Stimulated activated memory B cell treated with anti-CD40 and anti-IgM and Interleukin-4, amounts not matched to agents 10 μg/mL and 1 μg/mL and 100 μg/mL, for 72 hours (primary cell): ENCODE measurements around the gene SLC35E3.
A peak's percentile ranks its signal among the peaks of the same experiment; 100 is the strongest.

ENCODE experiments used
- ATAC-seq: fragments of 150-1000 bp; cut with Tn5 transposase; 2 replicates; pipeline ENCODE4 v1.10.0; 2021
- H3K27ac Mint-ChIP-seq: one replicate; pipeline ENCODE4 v1.8.0; 2022; ENCODE audit warnings: mild to moderate bottlenecking, mixed read lengths
- H3K27me3 Mint-ChIP-seq: one replicate; pipeline ENCODE4 v1.8.0; 2022; ENCODE audit warnings: mixed read lengths
- H3K36me3 Mint-ChIP-seq: one replicate; pipeline ENCODE4 v1.8.0; 2022; ENCODE audit warnings: mixed read lengths
- H3K4me1 Mint-ChIP-seq: one replicate; pipeline ENCODE4 v1.8.0; 2022; ENCODE audit warnings: mixed read lengths
- H3K4me3 Mint-ChIP-seq: one replicate; pipeline ENCODE4 v1.8.0; 2022; ENCODE audit warnings: mild to moderate bottlenecking, moderate library complexity, mixed read lengths
- H3K9me3 Mint-ChIP-seq: one replicate; pipeline ENCODE4 v1.8.0; 2022; ENCODE audit warnings: mixed read lengths

Gene SLC35E3

GRCh38 chr12:68745904-68746571 lies at the start of gene SLC35E3:
Gene SLC35E3, plus strand, starts transcription at chr12:68746176. Its CDS starts 202 bp downstream, at chr12:68746378.
- Mint-ChIP-seq H3K4me3 (peak within 1 kb of the TSS; percentile 92), H3K27ac (peak within 1 kb of the TSS; percentile 91), H3K9me3 (no peaks in the 10 kb centered on the region), H3K36me3 (peaks cover 20% of the 10 kb centered on the region), H3K27me3 (no peaks in the 10 kb centered on the region), H3K4me1 (peaks cover 36% of the 10 kb centered on the region)
- peak; percentile 98 for ATAC-seq

- Mint-ChIP-seq H3K4me1 (no peaks in the 10 kb centered on the region), H3K27ac (no peak overlapping the region), H3K4me3 (no peak overlapping the region), H3K36me3 (peaks cover 49% of the 10 kb centered on the region), H3K27me3 (no peaks in the 10 kb centered on the region), H3K9me3 (no peaks in the 10 kb centered on the region)
- no peak for ATAC-seq
Observed at GRCh38 chr12:68699486-68699885, 46.5 kb upstream of the SLC35E3 start.

- Mint-ChIP-seq H3K4me3 (no peak overlapping the region), H3K4me1 (no peaks in the 10 kb centered on the region), H3K27ac (no peak overlapping the region), H3K27me3 (no peaks in the 10 kb centered on the region), H3K9me3 (no peaks in the 10 kb centered on the region), H3K36me3 (peaks cover 33% of the 10 kb centered on the region)
- no peak for ATAC-seq
Observed at GRCh38 chr12:68727776-68728175, 18.2 kb upstream of the SLC35E3 start.

- Mint-ChIP-seq H3K4me1 (no peaks in the 10 kb centered on the region), H3K9me3 (no peaks in the 10 kb centered on the region), H3K36me3 (peaks cover 30% of the 10 kb centered on the region), H3K4me3 (no peak overlapping the region), H3K27ac (no peak overlapping the region), H3K27me3 (no peaks in the 10 kb centered on the region)
- no peak for ATAC-seq
Observed at GRCh38 chr12:68733661-68734071, 12.3 kb upstream of the SLC35E3 start.

- H3K4me3 Mint-ChIP-seq = no peak overlapping the region
- H3K36me3 Mint-ChIP-seq = peaks cover 33% of the 10 kb centered on the region
- H3K27me3 Mint-ChIP-seq = no peaks in the 10 kb centered on the region
- H3K27ac Mint-ChIP-seq = no peak overlapping the region
- peaks cover 12% of the 10 kb centered on the region for H3K4me1 Mint-ChIP-seq
- no peaks in the 10 kb centered on the region for H3K9me3 Mint-ChIP-seq
- no peak for ATAC-seq
Observed at GRCh38 chr12:68739891-68740290, 6.1 kb upstream of the SLC35E3 start.

GRCh38 chr12:68743356-68743755 lies 2.6 kb upstream of the SLC35E3 start:
- Mint-ChIP-seq H3K4me3 (no peak overlapping the region), H3K27me3 (no peaks in the 10 kb centered on the region), H3K36me3 (peaks cover 17% of the 10 kb centered on the region), H3K27ac (peak overlapping the region; percentile 91), H3K4me1 (peaks cover 24% of the 10 kb centered on the region), H3K9me3 (no peaks in the 10 kb centered on the region)
- no peak for ATAC-seq

- Mint-ChIP-seq H3K4me3 (peak overlapping the region; percentile 92), H3K27ac (peak overlapping the region; percentile 91), H3K36me3 (peaks cover 20% of the 10 kb centered on the region), H3K9me3 (no peaks in the 10 kb centered on the region), H3K27me3 (no peaks in the 10 kb centered on the region), H3K4me1 (peaks cover 36% of the 10 kb centered on the region)
- ATAC-seq = peak; percentile 1
Observed at GRCh38 chr12:68745376-68745903, 536 bp upstream of the SLC35E3 start.

GRCh38 chr12:68746572-68747180 lies 700 bp downstream of the SLC35E3 start:
- peak overlapping the region; percentile 91 for H3K27ac Mint-ChIP-seq
- peaks cover 18% of the 10 kb centered on the region for H3K36me3 Mint-ChIP-seq
- ATAC-seq = peak; percentile 70
- peaks cover 36% of the 10 kb centered on the region for H3K4me1 Mint-ChIP-seq
- no peaks in the 10 kb centered on the region for H3K9me3 Mint-ChIP-seq
- no peaks in the 10 kb centered on the region for H3K27me3 Mint-ChIP-seq
- peak overlapping the region; percentile 92 for H3K4me3 Mint-ChIP-seq

- H3K36me3 Mint-ChIP-seq = peaks cover 35% of the 10 kb centered on the region
- H3K27ac Mint-ChIP-seq = peak overlapping the region; percentile 53
- no peaks in the 10 kb centered on the region for H3K9me3 Mint-ChIP-seq
- ATAC-seq = no peak
- H3K4me3 Mint-ChIP-seq = no peak overlapping the region
- peaks cover 24% of the 10 kb centered on the region for H3K4me1 Mint-ChIP-seq
- H3K27me3 Mint-ChIP-seq = no peaks in the 10 kb centered on the region
Observed at GRCh38 chr12:68749443-68749842, 3.5 kb downstream of the SLC35E3 start.

- no peaks in the 10 kb centered on the region for H3K27me3 Mint-ChIP-seq
- H3K4me3 Mint-ChIP-seq = no peak overlapping the region
- H3K36me3 Mint-ChIP-seq = peaks cover 39% of the 10 kb centered on the region
- peak overlapping the region; percentile 53 for H3K27ac Mint-ChIP-seq
- H3K9me3 Mint-ChIP-seq = no peaks in the 10 kb centered on the region
- no peak for ATAC-seq
- H3K4me1 Mint-ChIP-seq = peaks cover 24% of the 10 kb centered on the region
Observed at GRCh38 chr12:68749861-68750260, 3.9 kb downstream of the SLC35E3 start.

GRCh38 chr12:68750506-68750905 lies 4.5 kb downstream of the SLC35E3 start:
- peaks cover 24% of the 10 kb centered on the region for H3K4me1 Mint-ChIP-seq
- ATAC-seq = no peak
- H3K4me3 Mint-ChIP-seq = no peak overlapping the region
- H3K9me3 Mint-ChIP-seq = no peaks in the 10 kb centered on the region
- H3K27me3 Mint-ChIP-seq = no peaks in the 10 kb centered on the region
- peaks cover 45% of the 10 kb centered on the region for H3K36me3 Mint-ChIP-seq
- no peak overlapping the region for H3K27ac Mint-ChIP-seq

GRCh38 chr12:68755536-68756243 lies 9.7 kb downstream of the SLC35E3 start:
- Mint-ChIP-seq H3K4me1 (no peaks in the 10 kb centered on the region), H3K4me3 (no peak overlapping the region), H3K36me3 (peaks cover 55% of the 10 kb centered on the region), H3K27me3 (no peaks in the 10 kb centered on the region), H3K27ac (no peak overlapping the region), H3K9me3 (no peaks in the 10 kb centered on the region)
- no peak for ATAC-seq

GRCh38 chr12:68759852-68760251 lies 13.9 kb downstream of the SLC35E3 start:
- no peaks in the 10 kb centered on the region for H3K9me3 Mint-ChIP-seq
- H3K27ac Mint-ChIP-seq = no peak overlapping the region
- no peak for ATAC-seq
- H3K4me3 Mint-ChIP-seq = no peak overlapping the region
- no peaks in the 10 kb centered on the region for H3K4me1 Mint-ChIP-seq
- H3K36me3 Mint-ChIP-seq = peaks cover 60% of the 10 kb centered on the region
- H3K27me3 Mint-ChIP-seq = no peaks in the 10 kb centered on the region

GRCh38 chr12:68760806-68761441 lies 14.9 kb downstream of the SLC35E3 start:
- peaks cover 53% of the 10 kb centered on the region for H3K36me3 Mint-ChIP-seq
- no peaks in the 10 kb centered on the region for H3K4me1 Mint-ChIP-seq
- no peak for ATAC-seq
- no peaks in the 10 kb centered on the region for H3K27me3 Mint-ChIP-seq
- H3K4me3 Mint-ChIP-seq = no peak overlapping the region
- H3K9me3 Mint-ChIP-seq = no peaks in the 10 kb centered on the region
- H3K27ac Mint-ChIP-seq = no peak overlapping the region

GRCh38 chr12:68761442-68761812 lies 15.5 kb downstream of the SLC35E3 start:
- Mint-ChIP-seq H3K36me3 (peaks cover 49% of the 10 kb centered on the region), H3K9me3 (no peaks in the 10 kb centered on the region), H3K4me3 (no peak overlapping the region), H3K4me1 (no peaks in the 10 kb centered on the region), H3K27ac (no peak overlapping the region), H3K27me3 (no peaks in the 10 kb centered on the region)
- ATAC-seq = no peak
